HUES6 (cell line): ENCODE results near the gene HIGD1C.

Experiments used
- H3K27ac ChIP-seq: 2 replicates; pipeline ENCODE4 v1.7.0; 2013; ENCODE audit warnings: low read depth, mild to moderate bottlenecking, low read length, inconsistent platforms
- H3K27me3 ChIP-seq: 2 replicates; pipeline ENCODE4 v1.6.1; 2013; ENCODE audit warnings: low read length; ENCODE audit not compliant: control insufficient read depth, insufficient read depth
- H3K36me3 ChIP-seq: 2 replicates; pipeline ENCODE4 v1.6.1; 2013; ENCODE audit warnings: low read length; ENCODE audit not compliant: control insufficient read depth, insufficient read depth
- H3K4me1 ChIP-seq: 2 replicates; pipeline ENCODE4 v1.6.1; 2013; ENCODE audit warnings: low read length; ENCODE audit not compliant: control insufficient read depth, insufficient read depth
- H3K4me3 ChIP-seq: 2 replicates; pipeline ENCODE4 v1.5.1; 2013; ENCODE audit warnings: low read depth, low read length
- H3K9ac ChIP-seq: one replicate; pipeline ENCODE4 v1.6.1; 2013; ENCODE audit warnings: mild to moderate bottlenecking, low read length
- H3K9me3 ChIP-seq: 2 replicates; pipeline ENCODE4 v1.6.1; 2013; ENCODE audit warnings: low read depth, low read length; ENCODE audit not compliant: control insufficient read depth, insufficient read depth

HIGD1C gene

GRCh38 chr12:50985322-50985721, 33.0 kb downstream of the HIGD1C start:
- no peak overlapping the region for H3K4me3 ChIP-seq
- no peak overlapping the region for H3K9ac ChIP-seq
- H3K4me1 ChIP-seq, result no peaks in the 10 kb centered on the region
- H3K27me3 ChIP-seq, result no peaks in the 10 kb centered on the region
- peaks cover 38% of the 10 kb centered on the region for H3K36me3 ChIP-seq
- no peaks in the 10 kb centered on the region for H3K9me3 ChIP-seq
- no peak overlapping the region for H3K27ac ChIP-seq

GRCh38 chr12:50986966-50987737, 34.8 kb downstream of the HIGD1C start:
- H3K36me3 ChIP-seq, result peaks cover 52% of the 10 kb centered on the region
- H3K4me3 ChIP-seq, result no peak overlapping the region
- no peaks in the 10 kb centered on the region for H3K9me3 ChIP-seq
- H3K4me1 ChIP-seq, result no peaks in the 10 kb centered on the region
- no peak overlapping the region for H3K27ac ChIP-seq
- H3K27me3 ChIP-seq, result no peaks in the 10 kb centered on the region
- no peak overlapping the region for H3K9ac ChIP-seq

GRCh38 chr12:50988051-50988450, 35.7 kb downstream of the HIGD1C start:
- Histone ChIP-seq H3K4me1 (no peaks in the 10 kb centered on the region), H3K9ac (no peak overlapping the region), H3K4me3 (no peak overlapping the region), H3K27ac (no peak overlapping the region), H3K27me3 (no peaks in the 10 kb centered on the region), H3K36me3 (peaks cover 61% of the 10 kb centered on the region), H3K9me3 (no peaks in the 10 kb centered on the region)

- Histone ChIP-seq H3K27me3 (no peaks in the 10 kb centered on the region), H3K9me3 (no peaks in the 10 kb centered on the region), H3K4me1 (no peaks in the 10 kb centered on the region), H3K27ac (no peak overlapping the region), H3K36me3 (peaks cover 64% of the 10 kb centered on the region), H3K4me3 (no peak overlapping the region), H3K9ac (no peak overlapping the region)
Measured at GRCh38 chr12:50988871-50989270, 36.5 kb downstream of the HIGD1C start.

- Histone ChIP-seq H3K27me3 (no peaks in the 10 kb centered on the region), H3K9ac (no peak overlapping the region), H3K4me3 (no peak overlapping the region), H3K36me3 (peaks cover 75% of the 10 kb centered on the region), H3K27ac (no peak overlapping the region), H3K9me3 (no peaks in the 10 kb centered on the region), H3K4me1 (no peaks in the 10 kb centered on the region)
Measured at GRCh38 chr12:50990147-50990727, 37.9 kb downstream of the HIGD1C start.

- Histone ChIP-seq H3K4me3 (no peak overlapping the region), H3K27me3 (no peaks in the 10 kb centered on the region), H3K27ac (no peak overlapping the region), H3K9me3 (no peaks in the 10 kb centered on the region), H3K36me3 (peaks cover 76% of the 10 kb centered on the region), H3K9ac (no peak overlapping the region), H3K4me1 (no peaks in the 10 kb centered on the region)
Measured at GRCh38 chr12:50990791-50991190, 38.4 kb downstream of the HIGD1C start.

GRCh38 chr12:50991291-50991690, 38.9 kb downstream of the HIGD1C start:
- H3K9me3 ChIP-seq, result no peaks in the 10 kb centered on the region
- H3K27ac ChIP-seq, result no peak overlapping the region
- no peak overlapping the region for H3K9ac ChIP-seq
- H3K4me1 ChIP-seq, result no peaks in the 10 kb centered on the region
- H3K27me3 ChIP-seq, result no peaks in the 10 kb centered on the region
- H3K36me3 ChIP-seq, result peaks cover 78% of the 10 kb centered on the region
- H3K4me3 ChIP-seq, result no peak overlapping the region

GRCh38 chr12:50992819-50993218, 40.5 kb downstream of the HIGD1C start:
- Histone ChIP-seq H3K9me3 (no peaks in the 10 kb centered on the region), H3K36me3 (peaks cover 83% of the 10 kb centered on the region), H3K9ac (no peak overlapping the region)

GRCh38 chr12:50999093-50999492, 46.7 kb downstream of the HIGD1C start:
- Histone ChIP-seq H3K9ac (no peak overlapping the region), H3K4me3 (no peak overlapping the region), H3K27ac (no peak overlapping the region), H3K36me3 (peaks cover 62% of the 10 kb centered on the region), H3K9me3 (no peaks in the 10 kb centered on the region), H3K4me1 (no peaks in the 10 kb centered on the region), H3K27me3 (no peaks in the 10 kb centered on the region)

More at GRCh38 chr12:50992819-50993218, 40.5 kb downstream of the HIGD1C start:
- Histone ChIP-seq H3K4me1 (no peaks in the 10 kb centered on the region), H3K27ac (no peak overlapping the region), H3K4me3 (no peak overlapping the region), H3K27me3 (no peaks in the 10 kb centered on the region)

- no peak overlapping the region for H3K27ac ChIP-seq
- peaks cover 62% of the 10 kb centered on the region for H3K36me3 ChIP-seq
- no peak overlapping the region for H3K4me3 ChIP-seq
- H3K4me1 ChIP-seq, result peaks cover 1% of the 10 kb centered on the region; the same call in 1 of the 2 replicates
- H3K9ac ChIP-seq, result no peak overlapping the region
- no peaks in the 10 kb centered on the region for H3K9me3 ChIP-seq
- H3K27me3 ChIP-seq, result no peaks in the 10 kb centered on the region
Measured at GRCh38 chr12:51000245-51000644, 47.9 kb downstream of the HIGD1C start.

- Histone ChIP-seq H3K36me3 (peaks cover 57% of the 10 kb centered on the region), H3K27me3 (no peaks in the 10 kb centered on the region), H3K4me1 (peaks cover 10% of the 10 kb centered on the region), H3K9ac (no peak overlapping the region), H3K4me3 (no peak overlapping the region), H3K9me3 (no peaks in the 10 kb centered on the region), H3K27ac (no peak overlapping the region)
Measured at GRCh38 chr12:51001799-51002198, 49.5 kb downstream of the HIGD1C start.
